GM12873 (cell line): ENCODE data around the gene GGA2.

Source experiments
- TF ChIP-seq, protein P1 (sequence below): IDR thresholded peaks from 2 replicates; pipeline ENCODE4 v1.5.1; 2012; ENCODE audit warnings: low read depth, mild to moderate bottlenecking, moderate library complexity, low read length, control low read depth; ENCODE audit not compliant: insufficient read depth; ENCODE audit errors: missing control alignments

Gene GGA2

DNA sequence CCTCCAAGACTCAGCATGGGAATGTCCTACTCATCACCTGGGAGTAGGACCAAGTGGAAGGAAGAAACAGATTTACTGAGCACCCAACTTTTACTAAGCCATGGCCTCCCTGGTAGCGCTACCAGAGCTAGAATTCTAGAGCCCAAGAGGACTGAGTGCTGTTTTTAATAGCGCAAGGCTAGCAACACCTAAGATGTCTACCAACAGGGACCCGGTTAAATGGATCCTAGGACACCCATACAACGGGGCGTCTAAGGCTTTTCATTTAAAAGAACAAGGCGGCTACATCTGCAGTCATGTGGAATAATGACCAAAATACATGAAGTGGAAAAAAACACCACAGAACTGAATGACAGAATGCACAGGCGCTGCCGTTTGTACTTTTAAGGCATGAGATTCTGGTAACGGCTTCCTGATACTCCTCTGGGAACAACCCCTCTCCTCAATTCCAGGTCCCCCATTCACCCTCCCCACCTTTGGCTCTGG, 5.1 kb downstream of the GGA2 start:
- TF ChIP-seq, protein P1, sequence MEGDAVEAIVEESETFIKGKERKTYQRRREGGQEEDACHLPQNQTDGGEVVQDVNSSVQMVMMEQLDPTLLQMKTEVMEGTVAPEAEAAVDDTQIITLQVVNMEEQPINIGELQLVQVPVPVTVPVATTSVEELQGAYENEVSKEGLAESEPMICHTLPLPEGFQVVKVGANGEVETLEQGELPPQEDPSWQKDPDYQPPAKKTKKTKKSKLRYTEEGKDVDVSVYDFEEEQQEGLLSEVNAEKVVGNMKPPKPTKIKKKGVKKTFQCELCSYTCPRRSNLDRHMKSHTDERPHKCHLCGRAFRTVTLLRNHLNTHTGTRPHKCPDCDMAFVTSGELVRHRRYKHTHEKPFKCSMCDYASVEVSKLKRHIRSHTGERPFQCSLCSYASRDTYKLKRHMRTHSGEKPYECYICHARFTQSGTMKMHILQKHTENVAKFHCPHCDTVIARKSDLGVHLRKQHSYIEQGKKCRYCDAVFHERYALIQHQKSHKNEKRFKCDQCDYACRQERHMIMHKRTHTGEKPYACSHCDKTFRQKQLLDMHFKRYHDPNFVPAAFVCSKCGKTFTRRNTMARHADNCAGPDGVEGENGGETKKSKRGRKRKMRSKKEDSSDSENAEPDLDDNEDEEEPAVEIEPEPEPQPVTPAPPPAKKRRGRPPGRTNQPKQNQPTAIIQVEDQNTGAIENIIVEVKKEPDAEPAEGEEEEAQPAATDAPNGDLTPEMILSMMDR, result no peak

DNA sequence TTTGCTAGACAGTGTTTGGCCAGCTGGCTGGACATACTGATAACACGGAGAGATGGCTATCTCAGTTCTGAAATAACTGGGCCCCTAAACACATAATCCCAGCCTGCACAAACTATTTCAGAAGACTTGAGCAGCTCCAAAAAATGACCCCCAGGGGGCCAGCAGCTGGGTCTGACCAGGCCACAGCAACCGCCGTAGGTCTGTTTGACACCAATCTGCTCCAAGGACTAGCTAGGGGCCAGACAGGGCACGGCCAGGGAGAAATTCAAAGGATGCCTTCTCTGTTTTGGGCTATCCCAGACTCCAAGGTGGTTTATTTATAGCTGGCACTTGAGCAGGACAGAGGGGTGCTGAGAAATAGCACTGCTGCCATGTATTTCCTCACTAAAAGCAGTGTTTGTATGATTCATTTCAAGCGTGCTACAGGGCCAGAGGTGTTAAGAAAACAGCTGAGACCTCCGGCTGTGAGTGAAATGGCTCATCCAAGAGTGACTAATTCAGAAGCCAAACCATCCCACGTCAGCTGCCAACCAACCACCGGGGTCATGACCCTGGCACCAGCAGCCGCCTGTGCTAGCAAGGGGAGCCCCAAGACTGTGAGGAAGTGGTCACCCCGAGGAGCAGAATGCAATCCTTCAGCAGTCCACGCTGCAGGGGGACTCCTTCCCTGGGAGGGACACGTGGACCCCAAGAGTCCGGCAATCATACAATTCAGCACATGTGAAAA, 5.7 kb downstream of the GGA2 start:
- TF ChIP-seq, protein P1, result peak; percentile 13

DNA sequence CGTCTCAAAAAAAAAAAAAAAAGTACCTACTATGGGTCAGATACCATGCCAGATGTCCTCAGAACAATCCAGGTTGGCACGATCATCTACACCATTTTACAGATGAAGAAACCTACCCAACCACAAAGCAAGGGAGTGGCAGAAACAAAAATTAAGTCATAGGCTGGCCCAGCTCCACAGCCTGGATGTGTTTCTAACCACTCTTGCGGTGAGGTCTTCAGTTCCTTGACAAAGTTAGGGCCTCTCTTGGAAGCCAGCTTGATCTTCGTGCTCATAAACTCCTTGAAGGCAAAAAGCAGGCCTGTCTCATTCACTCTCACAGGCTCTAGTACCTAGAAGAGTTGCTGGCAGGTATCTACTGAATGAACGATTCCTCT, 6.2 kb downstream of the GGA2 start:
- TF ChIP-seq, protein P1, result no peak

DNA sequence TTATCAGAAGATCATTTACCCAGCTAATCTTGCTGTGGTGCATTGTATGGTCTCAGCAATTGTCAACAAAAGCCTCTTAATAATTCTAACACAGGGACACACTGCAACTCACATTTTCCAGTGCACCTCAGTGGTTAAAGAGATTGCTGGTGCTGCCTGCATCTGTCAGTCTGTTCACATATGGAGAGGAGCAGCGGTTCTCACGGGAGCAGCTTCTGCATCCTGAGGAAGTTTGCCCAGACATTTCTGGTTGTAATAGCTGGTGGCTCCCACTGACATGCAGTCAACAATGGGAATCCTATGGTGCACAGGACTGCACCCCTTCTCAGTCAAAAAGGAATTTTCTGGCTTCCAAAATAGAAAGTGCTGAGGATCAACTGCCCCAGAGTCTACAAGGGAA, 7.8 kb downstream of the GGA2 start:
- TF ChIP-seq, protein P1, result no peak

DNA sequence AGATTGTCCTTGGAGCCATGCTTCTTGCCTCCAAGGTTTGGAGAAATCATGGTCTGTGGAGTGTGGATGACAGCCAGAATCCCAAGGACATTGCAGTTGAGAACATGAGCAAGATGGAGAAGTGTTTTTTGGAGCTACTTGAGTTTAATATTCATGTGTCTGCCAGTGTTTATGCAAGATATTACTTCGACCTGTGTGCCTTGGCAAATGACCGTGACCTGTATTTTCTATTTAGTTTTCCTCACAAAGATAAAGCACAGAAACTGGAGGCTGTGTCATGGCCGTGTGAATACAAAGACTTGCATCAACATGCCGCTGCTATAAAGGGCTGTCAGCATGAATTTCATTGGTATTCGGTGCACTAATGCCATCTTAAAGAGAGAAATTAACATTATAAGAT, 9.0 kb downstream of the GGA2 start:
- TF ChIP-seq, protein P1, result no peak

DNA sequence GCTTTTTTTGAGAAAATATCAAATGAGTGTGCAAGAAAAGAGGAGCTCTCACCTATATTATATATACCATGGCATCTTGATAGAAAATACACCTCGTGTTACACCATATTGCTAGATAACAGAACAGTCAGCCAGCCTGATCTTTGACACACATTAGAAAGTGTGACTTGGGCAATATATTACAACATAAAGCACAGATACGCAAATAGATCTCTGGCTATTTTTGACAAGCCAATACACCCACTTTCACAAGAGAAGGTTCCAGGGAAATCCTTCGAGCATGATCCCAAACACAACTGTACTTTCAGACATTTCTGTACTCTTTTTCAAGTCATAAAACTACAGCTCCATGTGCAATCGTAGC, 9.4 kb downstream of the GGA2 start:
- TF ChIP-seq, protein P1, result no peak

DNA sequence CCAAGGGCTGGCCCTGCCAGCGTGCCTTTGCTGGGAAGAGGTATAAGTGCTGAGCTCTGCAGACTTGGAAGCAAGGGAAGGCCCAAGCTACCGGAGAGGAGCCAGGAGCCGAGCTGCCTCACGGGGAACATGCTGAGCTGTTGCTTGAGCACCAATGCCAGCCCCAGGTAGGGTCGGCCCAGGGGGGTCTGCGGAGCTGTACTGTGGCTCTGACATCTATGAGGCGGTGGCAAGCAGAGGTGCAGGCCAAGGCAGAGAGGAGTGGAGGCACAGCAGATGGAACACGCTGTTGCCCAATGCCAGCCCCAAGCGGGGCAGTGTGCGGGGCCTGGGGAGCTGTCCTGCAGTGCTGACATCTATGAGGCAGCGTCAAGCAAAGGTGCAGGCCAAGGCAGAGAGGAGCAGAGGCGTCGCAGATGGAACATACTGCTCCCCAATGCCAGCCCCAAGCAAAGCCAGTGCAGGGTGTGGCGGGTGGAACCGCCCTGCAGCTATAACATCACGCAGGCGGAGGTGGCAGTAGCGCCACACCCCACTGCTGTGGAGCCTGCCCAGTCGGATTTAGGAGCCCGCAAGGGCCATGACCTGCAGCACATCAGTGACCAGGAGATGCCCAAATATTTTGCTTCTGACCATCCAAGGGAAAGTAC, 10.0 kb downstream of the GGA2 start:
- TF ChIP-seq, protein P1, result no peak
